NB4 (cell line): ENCODE measurements around the gene KRR1.

ENCODE experiments used
- TF ChIP-seq, protein P1 (sequence below): IDR thresholded peaks from one replicate; pipeline ENCODE4 v1.5.1; 2012; ENCODE audit warnings: low read depth, low read length
- TF ChIP-seq, protein P2 (sequence below): IDR thresholded peaks from 2 replicates; pipeline ENCODE4 v1.6.1; 2011; ENCODE audit warnings: low read depth, low read length

DNA sequence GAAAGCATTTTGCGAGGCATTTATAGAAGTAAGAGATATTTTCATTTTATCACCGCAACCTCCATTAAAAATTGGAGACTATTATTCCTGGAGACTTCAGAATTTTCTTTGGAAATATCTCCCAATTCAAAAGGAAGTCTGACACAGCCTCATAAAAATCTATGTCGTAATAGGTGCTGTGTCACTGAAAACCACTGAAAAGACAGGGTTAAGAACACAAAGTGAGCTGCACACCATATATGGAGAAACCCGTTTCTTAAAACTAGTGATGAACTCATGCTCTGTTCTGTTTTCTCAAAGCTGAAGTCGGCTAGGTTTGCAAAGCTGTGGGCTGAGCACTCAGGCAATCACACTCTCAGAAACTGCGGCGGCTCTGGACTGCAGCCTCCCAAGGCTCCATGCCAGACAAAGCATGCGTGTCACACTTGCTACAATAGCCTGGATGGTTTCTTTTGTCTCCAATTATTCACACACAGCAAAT, 30.9 kb downstream of the KRR1 start, which contains the start of gene GLIPR1:
- TF ChIP-seq, protein P1, sequence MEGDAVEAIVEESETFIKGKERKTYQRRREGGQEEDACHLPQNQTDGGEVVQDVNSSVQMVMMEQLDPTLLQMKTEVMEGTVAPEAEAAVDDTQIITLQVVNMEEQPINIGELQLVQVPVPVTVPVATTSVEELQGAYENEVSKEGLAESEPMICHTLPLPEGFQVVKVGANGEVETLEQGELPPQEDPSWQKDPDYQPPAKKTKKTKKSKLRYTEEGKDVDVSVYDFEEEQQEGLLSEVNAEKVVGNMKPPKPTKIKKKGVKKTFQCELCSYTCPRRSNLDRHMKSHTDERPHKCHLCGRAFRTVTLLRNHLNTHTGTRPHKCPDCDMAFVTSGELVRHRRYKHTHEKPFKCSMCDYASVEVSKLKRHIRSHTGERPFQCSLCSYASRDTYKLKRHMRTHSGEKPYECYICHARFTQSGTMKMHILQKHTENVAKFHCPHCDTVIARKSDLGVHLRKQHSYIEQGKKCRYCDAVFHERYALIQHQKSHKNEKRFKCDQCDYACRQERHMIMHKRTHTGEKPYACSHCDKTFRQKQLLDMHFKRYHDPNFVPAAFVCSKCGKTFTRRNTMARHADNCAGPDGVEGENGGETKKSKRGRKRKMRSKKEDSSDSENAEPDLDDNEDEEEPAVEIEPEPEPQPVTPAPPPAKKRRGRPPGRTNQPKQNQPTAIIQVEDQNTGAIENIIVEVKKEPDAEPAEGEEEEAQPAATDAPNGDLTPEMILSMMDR = no peak
- TF ChIP-seq, protein P2, sequence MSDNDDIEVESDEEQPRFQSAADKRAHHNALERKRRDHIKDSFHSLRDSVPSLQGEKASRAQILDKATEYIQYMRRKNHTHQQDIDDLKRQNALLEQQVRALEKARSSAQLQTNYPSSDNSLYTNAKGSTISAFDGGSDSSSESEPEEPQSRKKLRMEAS = peak; percentile 45
